MCF 10A (cell line): ENCODE results near the gene DNAJC11. TPM values are rescaled to one million over a fixed set of nuclear protein-coding genes. Genes with fewer than 3 reads are reported as not detected.
A peak's percentile ranks its signal among the peaks of the same experiment; 100 is the strongest.

Experiments used
- BruUV-seq: library from RNA; stranded (reverse); fragments of 400-500 nt; replicated peaks from 2 replicates; lab custom pipeline; 2021; lab: Mats Ljungman, UMichigan
- CTCF ChIA-PET: fragments of 300-600 bp; sonication (Branson Sonifier 250); formaldehyde crosslinking; extraction: SDS; loops from one replicate; lab custom pipeline; 2021; ENCODE audit warnings: antibody characterized with exemption, inconsistent platforms; lab: Yijun Ruan, JAX
- POLR2A ChIA-PET: fragments of 300-600, 350-650 bp; sonication (Branson Sonifier 250); formaldehyde crosslinking; extraction: SDS; loops from one replicate; lab custom pipeline; 2020; ENCODE audit warnings: antibody characterized with exemption, inconsistent platforms; lab: Yijun Ruan, JAX
- DNase-seq: peaks from one replicate; pipeline ENCODE4 v3.0.0-alpha.2; 2018; ENCODE audit not compliant: unreplicated experiment
- H3K27ac Mint-ChIP-seq: one replicate; pipeline ENCODE4 v1.8.0; 2022; ENCODE audit warnings: mild to moderate bottlenecking, low read depth, mixed read lengths; ENCODE audit not compliant: unreplicated experiment
- H3K27me3 Mint-ChIP-seq: one replicate; pipeline ENCODE4 v1.8.0; 2022; ENCODE audit warnings: mixed read lengths; ENCODE audit not compliant: insufficient read depth, unreplicated experiment
- H3K36me3 Mint-ChIP-seq: one replicate; pipeline ENCODE4 v1.8.0; 2022; ENCODE audit warnings: mild to moderate bottlenecking, moderate library complexity, mixed read lengths; ENCODE audit not compliant: insufficient read depth, unreplicated experiment
- H3K4me1 Mint-ChIP-seq: one replicate; pipeline ENCODE4 v1.8.0; 2022; ENCODE audit warnings: mixed read lengths; ENCODE audit not compliant: insufficient read depth, unreplicated experiment
- H3K4me3 Mint-ChIP-seq: one replicate; pipeline ENCODE4 v1.8.0; 2022; ENCODE audit warnings: mild to moderate bottlenecking, moderate library complexity, mixed read lengths; ENCODE audit not compliant: unreplicated experiment
- H3K9me3 Mint-ChIP-seq: one replicate; pipeline ENCODE4 v1.8.0; 2022; ENCODE audit warnings: mixed read lengths; ENCODE audit not compliant: unreplicated experiment
- CTCF ChIP-seq: fragments of 200-600 bp; IDR thresholded peaks from one replicate; pipeline ENCODE4 v1.8.0; 2022; ENCODE audit warnings: antibody characterized with exemption, mild to moderate bottlenecking; ENCODE audit not compliant: unreplicated experiment
- intact Hi-C: fragments of 100-400 bp; cut with micrococcal nuclease; formaldehyde crosslinking; loops from 2 replicates; pipeline ENCODE4 v1.14.1; 2022
- total RNA-seq: library from RNA; stranded (reverse); gene quantifications from 2 replicates; pipeline ENCODE4 v1.2.3, GENCODE V29; 2022

DNAJC11 gene
- total RNA-seq, 1 experiment from 2014 or later: 76.1 TPM

- no TSS peak for BruUV-seq
- Mint-ChIP-seq H3K36me3 (no peaks in the 10 kb centered on the region), H3K9me3 (no peaks in the 10 kb centered on the region), H3K27ac (no peak overlapping the region), H3K27me3 (no peaks in the 10 kb centered on the region), H3K4me1 (peaks cover 12% of the 10 kb centered on the region), H3K4me3 (no peak overlapping the region)
- DNase-seq: peak; percentile 71
- intact Hi-C loops: loop anchor here (1.0 kb wide), 1 partner anchor 164 kb away; no protein-coding TSS in a partner anchor
- CTCF ChIA-PET: interaction anchor here (0.5 to 1.7 kb wide), 14 partner anchors 10 to 353 kb away, joined by 3 to 6 read pairs (median 4); partner anchors contain the start of gene CAMTA1
- peak; percentile 88 for TF ChIP-seq CTCF
- POLR2A ChIA-PET: interaction anchor here (0.6 to 1.6 kb wide), 2 partner anchors 57 to 165 kb away, joined by 3 read pairs; partner anchors contain the start of gene CAMTA1
Observed at GRCh38 chr1:6727535-6727934, 25.9 kb upstream of the DNAJC11 start.

- H3K9me3 Mint-ChIP-seq: no peaks in the 10 kb centered on the region
- peaks cover 12% of the 10 kb centered on the region for H3K4me1 Mint-ChIP-seq
- no peak for DNase-seq
- no peak overlapping the region for H3K4me3 Mint-ChIP-seq
- no peaks in the 10 kb centered on the region for H3K36me3 Mint-ChIP-seq
- POLR2A ChIA-PET: interaction anchor here (0.7 to 5.2 kb wide), 2 partner anchors 8 to 58 kb away, joined by 3 to 23 read pairs; partner anchors contain the start of gene CAMTA1
- intact Hi-C loops: no loop called here
- BruUV-seq: no TSS peak
- no peak for TF ChIP-seq CTCF
- CTCF ChIA-PET: interaction anchor here (0.7 to 1.7 kb wide), 6 partner anchors 22 to 164 kb away, joined by 3 to 7 read pairs (median 5); no protein-coding TSS in a partner anchor
- H3K27me3 Mint-ChIP-seq: no peaks in the 10 kb centered on the region
- H3K27ac Mint-ChIP-seq: no peak overlapping the region
Observed at GRCh38 chr1:6726253-6726652, 24.6 kb upstream of the DNAJC11 start.

- DNase-seq: no peak
- H3K27ac Mint-ChIP-seq: no peak overlapping the region
- no peak overlapping the region for H3K4me3 Mint-ChIP-seq
- ChIA-PET CTCF (interaction anchor here (0.6 to 2.8 kb wide), 3 partner anchors 19 to 342 kb away, joined by 3 to 12 read pairs (median 5); no protein-coding TSS in a partner anchor), POLR2A (interaction anchor here (0.7 to 5.2 kb wide), 4 partner anchors 37 to 67 kb away, joined by 3 to 23 read pairs (median 3); partner anchors contain the start of gene CAMTA1)
- H3K9me3 Mint-ChIP-seq: no peaks in the 10 kb centered on the region
- H3K4me1 Mint-ChIP-seq: peaks cover 12% of the 10 kb centered on the region
- TF ChIP-seq CTCF: no peak
- no peaks in the 10 kb centered on the region for H3K36me3 Mint-ChIP-seq
- no TSS peak for BruUV-seq
- H3K27me3 Mint-ChIP-seq: no peaks in the 10 kb centered on the region
- intact Hi-C loops: no loop called here
Observed at GRCh38 chr1:6724517-6725141, 23.0 kb upstream of the DNAJC11 start.
